HG03196 (cell line): ENCODE data around the gene GPR158.

Source experiments
- ATAC-seq: cut with Tn5 transposase; IDR thresholded peaks from one replicate; pipeline ENCODE4 v1.9.1; 2021; ENCODE audit not compliant: unreplicated experiment

Gene GPR158

GRCh38 chr10:25564351-25564750 lies 389.6 kb downstream of the GPR158 start:
- no peak for ATAC-seq

GRCh38 chr10:25565570-25565969 lies 390.8 kb downstream of the GPR158 start:
- no peak for ATAC-seq

- no peak for ATAC-seq
Observed at GRCh38 chr10:25573316-25573715, 398.5 kb downstream of the GPR158 start.

- no peak for ATAC-seq
Observed at GRCh38 chr10:25575343-25575742, 400.5 kb downstream of the GPR158 start.

GRCh38 chr10:25578061-25578460 lies 403.3 kb downstream of the GPR158 start:
- no peak for ATAC-seq

GRCh38 chr10:25582961-25583360 lies 408.2 kb downstream of the GPR158 start:
- no peak for ATAC-seq

- no peak for ATAC-seq
Observed at GRCh38 chr10:25600651-25601050, 425.9 kb downstream of the GPR158 start.

- no peak for ATAC-seq
Observed at GRCh38 chr10:25604591-25604990, 429.8 kb downstream of the GPR158 start.

GRCh38 chr10:25614652-25615051 lies 439.9 kb downstream of the GPR158 start:
- no peak for ATAC-seq

GRCh38 chr10:25615926-25616325 lies 441.1 kb downstream of the GPR158 start:
- ATAC-seq, result no peak

- ATAC-seq, result no peak
Observed at GRCh38 chr10:25616903-25617592, 442.2 kb downstream of the GPR158 start.

- no peak for ATAC-seq
Observed at GRCh38 chr10:25627606-25628005, 452.8 kb downstream of the GPR158 start.

- ATAC-seq, result no peak
Observed at GRCh38 chr10:25629333-25629732, 454.5 kb downstream of the GPR158 start.

- ATAC-seq, result no peak
Observed at GRCh38 chr10:25631471-25631870, 456.7 kb downstream of the GPR158 start.

GRCh38 chr10:25632802-25633201 lies 458.0 kb downstream of the GPR158 start:
- ATAC-seq, result no peak

GRCh38 chr10:25633542-25633941 lies 458.7 kb downstream of the GPR158 start:
- no peak for ATAC-seq

- no peak for ATAC-seq
Observed at GRCh38 chr10:25639646-25640045, 464.8 kb downstream of the GPR158 start.

GRCh38 chr10:25641595-25641994 lies 466.8 kb downstream of the GPR158 start:
- ATAC-seq, result no peak

- no peak for ATAC-seq
Observed at GRCh38 chr10:25642721-25643120, 467.9 kb downstream of the GPR158 start.

GRCh38 chr10:25646371-25646770 lies 471.6 kb downstream of the GPR158 start:
- no peak for ATAC-seq

- no peak for ATAC-seq
Observed at GRCh38 chr10:25651534-25651933, 476.7 kb downstream of the GPR158 start.
